Thymus (tissue), 11 donors: ENCODE measurements around the gene CHN2. TPM values are rescaled to one million over a fixed set of nuclear protein-coding genes. Genes with fewer than 3 reads are reported as not detected.
"Not testable (repeated sequence)": the region's sequence is repeated elsewhere in the genome, so short reads cannot be mapped to it uniquely, and the experiment has no call there.

Source experiments
- DNase-seq, 9 donors: peaks; one replicate each; pipeline ENCODE4 v3.0.0-alpha.2; 2013; ENCODE audit warnings: low spot score in 9 of 9, low read depth in 6 of 9, missing footprints in 1 of 9
- H3K27ac ChIP-seq, 2 donors: one replicate each; pipeline ENCODE4 v1.5.1; 2013; ENCODE audit warnings: control low read depth in 1 of 2, low read depth in 1 of 2, low read length in 1 of 2, mild to moderate bottlenecking in 1 of 2, moderate library complexity in 1 of 2
- H3K27me3 ChIP-seq, 2 donors: one replicate each; pipeline ENCODE4 v1.5.1; 2013; ENCODE audit warnings: low read length in 1 of 2; ENCODE audit not compliant: control insufficient read depth in 2 of 2, insufficient read depth in 1 of 2
- H3K36me3 ChIP-seq, 2 donors: one replicate each; pipeline ENCODE4 v1.5.1; 2013; ENCODE audit warnings: low read length in 1 of 2, mild to moderate bottlenecking in 1 of 2, moderate library complexity in 1 of 2; ENCODE audit not compliant: control insufficient read depth in 2 of 2, insufficient read depth in 2 of 2
- H3K4me1 ChIP-seq, 2 donors: one replicate each; pipeline ENCODE4 v1.5.1; 2013; ENCODE audit warnings: low read length in 2 of 2; ENCODE audit not compliant: control insufficient read depth in 2 of 2, insufficient read depth in 2 of 2
- H3K4me3 ChIP-seq, 2 donors: one replicate each; pipeline ENCODE4 v1.5.1; 2013; ENCODE audit warnings: low read length in 2 of 2, control low read depth in 1 of 2, mild to moderate bottlenecking in 1 of 2
- H3K9me3 ChIP-seq, 2 donors: one replicate each; pipeline ENCODE4 v1.5.1; 2013; ENCODE audit warnings: low read length in 1 of 2, mild to moderate bottlenecking in 1 of 2; ENCODE audit not compliant: control insufficient read depth in 2 of 2, insufficient read depth in 1 of 2
- WGBS: extraction: QIAGEN DNeasy Blood & Tissue Kit; methylation state at CpG from one replicate; pipeline ENCODE4 v1.1.7; 2013; 5-methylcytosine and 5-hydroxymethylcytosine counted together
- polyA plus RNA-seq: library from polyadenylated mRNA; stranded (reverse); fragments of 200-250 nt; gene quantifications from one replicate; pipeline ENCODE4 v1.2.3, GENCODE V29; 2013
- total RNA-seq: library from RNA; stranded (reverse); fragments of 120-200 nt; gene quantifications from one replicate; pipeline ENCODE4 v1.2.4, GENCODE V29; 2013
- donor health status: healthy.

CHN2 gene
- total and polyA plus RNA-seq, 2 donors = 5.9 to 6.5 TPM

GRCh38 chr7:29516491-29516890 is 321.9 kb downstream of the CHN2 start:
- Histone ChIP-seq H3K36me3 (no peaks in the 10 kb centered on the region), H3K4me3 (no peak overlapping the region), H3K4me1 (no peaks in the 10 kb centered on the region), H3K27me3 (no peaks in the 10 kb centered on the region), H3K9me3 (no peaks in the 10 kb centered on the region), H3K27ac (no peak overlapping the region)
- no peak for DNase-seq
- WGBS = 98% methylated on average over 2 of the region's 2 CpGs

- H3K9me3 ChIP-seq = no peaks in the 10 kb centered on the region
- DNase-seq = no peak
- H3K4me1 ChIP-seq = no peaks in the 10 kb centered on the region
- 96% methylated on average over 1 of the region's 1 CpG for WGBS
- H3K27me3 ChIP-seq = no peaks in the 10 kb centered on the region
- no peak overlapping the region for H3K27ac ChIP-seq
- no peaks in the 10 kb centered on the region for H3K36me3 ChIP-seq
- no peak overlapping the region for H3K4me3 ChIP-seq
Observed at GRCh38 chr7:29518616-29519015, 324.0 kb downstream of the CHN2 start.

- Histone ChIP-seq H3K36me3 (no peaks in the 10 kb centered on the region), H3K4me3 (no peak overlapping the region), H3K4me1 (no peaks in the 10 kb centered on the region), H3K9me3 (no peaks in the 10 kb centered on the region), H3K27me3 (no peaks in the 10 kb centered on the region), H3K27ac (no peak overlapping the region)
- no peak for DNase-seq
- 65% methylated on average over 2 of the region's 2 CpGs for WGBS
Observed at GRCh38 chr7:29523728-29524127, 329.2 kb downstream of the CHN2 start.

- WGBS = 94% methylated on average over 4 of the region's 4 CpGs
- no peak for DNase-seq
Observed at GRCh38 chr7:29527505-29528108, 333.0 kb downstream of the CHN2 start.

GRCh38 chr7:29528526-29528925 is 334.0 kb downstream of the CHN2 start:
- not testable (repeated sequence) for H3K27ac ChIP-seq, H3K4me1 ChIP-seq, H3K27me3 ChIP-seq, H3K9me3 ChIP-seq, H3K36me3 ChIP-seq, DNase-seq, H3K4me3 ChIP-seq
- 92% methylated on average over 7 of the region's 7 CpGs for WGBS

More at GRCh38 chr7:29527505-29528108, 333.0 kb downstream of the CHN2 start:
- Histone ChIP-seq H3K9me3 (no peaks in the 10 kb centered on the region), H3K36me3 (no peaks in the 10 kb centered on the region), H3K4me1 (no peaks in the 10 kb centered on the region), H3K27me3 (no peaks in the 10 kb centered on the region), H3K4me3 (no peak overlapping the region), H3K27ac (no peak overlapping the region)

Other genes with a start within 250 kb of the CHN2 start
- 0.99 TPM for gene TRIL, start 236.4 kb upstream of the CHN2 start, total RNA-seq
- gene TRIL, start 236.4 kb upstream of the CHN2 start, polyA plus RNA-seq = 0.32 TPM
- gene CPVL, start 48.2 kb upstream of the CHN2 start, total RNA-seq = 125 TPM
- gene CPVL, start 48.2 kb upstream of the CHN2 start, polyA plus RNA-seq = 112 TPM